ENCODE data around the gene HMG20A.

DNA sequence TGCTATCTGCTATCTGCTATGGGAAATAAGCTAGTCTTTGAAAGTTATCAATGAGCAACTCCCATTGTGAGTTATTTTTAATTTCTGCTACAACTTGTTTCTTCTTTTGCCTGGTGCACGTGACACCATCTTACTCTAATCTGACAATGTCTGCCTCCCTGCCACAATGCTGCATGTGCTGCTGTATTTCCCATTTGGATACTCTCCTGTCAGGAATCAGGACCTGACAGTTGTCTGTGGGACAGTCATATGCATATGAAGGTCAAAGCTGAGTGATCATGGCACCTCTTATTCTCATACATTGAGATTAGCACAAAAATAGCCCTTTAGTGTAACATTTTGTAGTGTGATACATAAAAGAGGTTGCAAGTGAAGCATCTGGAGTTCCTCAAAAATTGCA is 45.8 kb downstream of the HMG20A start:
- TF ChIP-seq EP300 (IDR thresholded peaks at IDR 0.05; ENCODE audit: low read length), result no peak
- TF ChIP-seq RAD21 (CRISPR knock-in tag; conservative IDR thresholded peaks at IDR 0.05 in 1 of 2, IDR thresholded peaks at IDR 0.05 in 1 of 2), result no peak
- TF ChIP-seq RCOR1 (IDR thresholded peaks at IDR 0.05; ENCODE audit: borderline replicate concordance in 1 of 2, low read depth in 2 of 2, low read length in 2 of 2), result no peak
- no peak for TF ChIP-seq TAF1 (IDR thresholded peaks at IDR 0.05; ENCODE audit: control insufficient read depth, extremely low read depth, insufficient read depth, low read length, severe bottlenecking)
- no peak for TF ChIP-seq POLR2A (conservative IDR thresholded peaks at IDR 0.05)
- TF ChIP-seq U2AF1 (optimal IDR thresholded peaks at IDR 0.05; ENCODE audit: low read depth, low read length), result no peak
- TF ChIP-seq, protein P1, sequence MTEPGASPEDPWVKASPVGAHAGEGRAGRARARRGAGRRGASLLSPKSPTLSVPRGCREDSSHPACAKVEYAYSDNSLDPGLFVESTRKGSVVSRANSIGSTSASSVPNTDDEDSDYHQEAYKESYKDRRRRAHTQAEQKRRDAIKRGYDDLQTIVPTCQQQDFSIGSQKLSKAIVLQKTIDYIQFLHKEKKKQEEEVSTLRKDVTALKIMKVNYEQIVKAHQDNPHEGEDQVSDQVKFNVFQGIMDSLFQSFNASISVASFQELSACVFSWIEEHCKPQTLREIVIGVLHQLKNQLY (CRISPR knock-in tag; conservative IDR thresholded peaks at IDR 0.05), result no peak
- no peak for TF ChIP-seq NFE2L1 (tag; IDR thresholded peaks at IDR 0.05; ENCODE audit: borderline replicate concordance, low read depth)
- no peak for TF ChIP-seq MCM3 (IDR thresholded peaks at IDR 0.05)
- no peak for TF ChIP-seq ZKSCAN1 (IDR thresholded peaks at IDR 0.05; ENCODE audit: low read depth, low read length)
- no peak for TF ChIP-seq MYC (IDR thresholded peaks at IDR 0.05; ENCODE audit: low read depth, low read length)
- TF ChIP-seq MYC (CRISPR knock-in tag; IDR thresholded peaks at IDR 0.05; ENCODE audit: borderline replicate concordance, low read depth), result no peak
- no peak for TF ChIP-seq MIER1 (IDR thresholded peaks at IDR 0.05; ENCODE audit: low read depth)
- TF ChIP-seq MYBL2 (IDR thresholded peaks at IDR 0.05; ENCODE audit: low read depth), result no peak
- no peak for TF ChIP-seq MYBL2 (CRISPR knock-in tag; IDR thresholded peaks at IDR 0.05; ENCODE audit: borderline replicate concordance)
